Endothelial cell of umbilical vein (primary cell): ENCODE results near the gene CDK10. TPM values are rescaled to one million over a fixed set of nuclear protein-coding genes. Genes with fewer than 3 reads are reported as not detected.

ENCODE experiments used
- BruUV-seq: library from RNA; stranded (reverse); fragments of 400-500 nt; replicated peaks from 2 replicates; lab custom pipeline; 2021; lab: Mats Ljungman, UMichigan
- CTCF ChIA-PET: fragments of 300-600, 350-600 bp; sonication (Branson Sonifier 250); formaldehyde crosslinking; loops from one replicate; lab custom pipeline; 2021; ENCODE audit warnings: antibody characterized with exemption, inconsistent platforms; lab: Charles Lee
- POLR2A ChIA-PET: fragments of 300-600, 350-600 bp; sonication (Branson Sonifier 250); formaldehyde crosslinking; loops from one replicate; lab custom pipeline; 2021; ENCODE audit warnings: antibody characterized with exemption, inconsistent platforms; lab: Charles Lee
- DNase-seq: peaks from one replicate; pipeline ENCODE4 v3.0.0-alpha.2; 2011; ENCODE audit warnings: low read depth, low spot score
- FAIRE-seq: peaks from 2 replicates; lab custom pipeline; 2011; peaks lifted over from hg19 to GRCh38; lab: Jason Lieb, UNC
- H2AFZ ChIP-seq: 2 replicates; pipeline ENCODE4 v1.6.0; 2012; ENCODE audit warnings: low read depth, low read length, control low read depth, inconsistent platforms
- H3K27ac ChIP-seq: 2 replicates; pipeline ENCODE4 v1.5.1; 2011; ENCODE audit warnings: low read depth, mild to moderate bottlenecking, control low read depth, low read length, moderate library complexity; ENCODE audit not compliant: insufficient read depth
- H3K27me3 ChIP-seq, 2 experiments: 2 replicates each; pipeline versions ENCODE4 v1.6.0 to v1.6.1; 2011; ENCODE audit warnings: low read length in 2 of 2, mixed read lengths in 1 of 2; ENCODE audit not compliant: control insufficient read depth in 2 of 2, insufficient read depth in 2 of 2
- H3K36me3 ChIP-seq, 2 experiments: 2 replicates in 1 of 2; 3 replicates in 1 of 2; pipeline ENCODE4 v1.5.1; 2011; ENCODE audit warnings: low read length in 2 of 2, mild to moderate bottlenecking in 1 of 2, moderate library complexity in 1 of 2; ENCODE audit not compliant: control insufficient read depth in 2 of 2, insufficient read depth in 2 of 2; ENCODE audit errors: extremely low read depth in 1 of 2
- H3K4me1 ChIP-seq: 3 replicates; pipeline ENCODE4 v1.5.1; 2011; ENCODE audit warnings: mild to moderate bottlenecking, low read length; ENCODE audit not compliant: control insufficient read depth, insufficient read depth; ENCODE audit errors: extremely low read depth
- H3K4me2 ChIP-seq: 2 replicates; pipeline ENCODE4 v1.6.1; 2011; ENCODE audit warnings: low read length, control low read depth, mixed read lengths; ENCODE audit not compliant: insufficient read depth
- H3K4me3 ChIP-seq, 3 experiments: fragments of 200-600 bp in 1 of 3; sonication (generic), shearing (Covaris generic) in 1 of 3; replicated peaks in 1 of 3; 2 replicates each; pipeline ENCODE4 v1.5.1; 2011 to 2016; ENCODE audit warnings: control low read depth in 3 of 3, low read length in 3 of 3, mild to moderate bottlenecking in 2 of 3, inconsistent platforms in 1 of 3, low read depth in 1 of 3, moderate library complexity in 1 of 3; ENCODE audit not compliant: insufficient read depth in 1 of 3
- H3K79me2 ChIP-seq: 2 replicates; pipeline ENCODE4 v1.6.0; 2012; ENCODE audit warnings: low read length, inconsistent platforms; ENCODE audit not compliant: control insufficient read depth, insufficient read depth
- H3K9ac ChIP-seq: replicated peaks from 2 replicates; pipeline ENCODE3; 2011; ENCODE audit warnings: low read length, control low read depth; ENCODE audit not compliant: insufficient read depth; ENCODE audit errors: extremely low read depth
- H3K9me1 ChIP-seq: replicated peaks from 3 replicates; pipeline ENCODE4 v1.6.0; 2011; ENCODE audit warnings: mild to moderate bottlenecking, low read length; ENCODE audit not compliant: control insufficient read depth, insufficient read depth; ENCODE audit errors: extremely low read depth
- H3K9me3 ChIP-seq: replicated peaks from 2 replicates; pipeline ENCODE4 v1.5.1; 2012; ENCODE audit warnings: low read length, inconsistent platforms; ENCODE audit not compliant: control insufficient read depth, insufficient read depth
- H4K20me1 ChIP-seq: replicated peaks from 2 replicates; pipeline ENCODE3; 2011; ENCODE audit warnings: mild to moderate bottlenecking, low read length; ENCODE audit not compliant: control insufficient read depth, insufficient read depth; ENCODE audit errors: extremely low read depth
- EZH2 ChIP-seq: IDR thresholded peaks from 2 replicates; pipeline ENCODE4 v1.6.1; 2012; ENCODE audit warnings: borderline replicate concordance, low read depth, mild to moderate bottlenecking, moderate library complexity, low read length, inconsistent platforms; ENCODE audit not compliant: severe bottlenecking
- FOS ChIP-seq: IDR thresholded peaks from 2 replicates; pipeline ENCODE4 v1.6.1; 2011; ENCODE audit warnings: mild to moderate bottlenecking, low read length, moderate library complexity, borderline replicate concordance; ENCODE audit not compliant: insufficient read depth
- GATA2 ChIP-seq: IDR thresholded peaks from 2 replicates; pipeline ENCODE4 v1.7.0; 2011; ENCODE audit warnings: low read depth, mild to moderate bottlenecking, moderate library complexity, mixed read lengths, low read length; ENCODE audit not compliant: insufficient read length, insufficient read depth
- JUN ChIP-seq: IDR thresholded peaks from 2 replicates; pipeline ENCODE4 v1.6.1; 2011; ENCODE audit warnings: borderline replicate concordance, low read depth; ENCODE audit not compliant: insufficient read length, insufficient read depth
- MYC ChIP-seq: IDR thresholded peaks from one replicate; pipeline ENCODE4 v1.6.1; 2011; ENCODE audit warnings: mild to moderate bottlenecking, low read depth, low read length
- POLR2A ChIP-seq: IDR thresholded peaks from 2 replicates; pipeline ENCODE4 v1.6.1; 2012; ENCODE audit warnings: low read depth, mild to moderate bottlenecking, control low read depth, low read length
- POLR2AphosphoS5 ChIP-seq: IDR thresholded peaks from 2 replicates; pipeline ENCODE4 v1.6.1; 2012; ENCODE audit warnings: low read depth, mild to moderate bottlenecking, control low read depth, low read length, moderate library complexity; ENCODE audit not compliant: insufficient read depth
- dilution Hi-C: fragments of 300-500 bp; cut with MboI; formaldehyde crosslinking; loops from one replicate; pipeline ENCODE4 v1.15.0; 2019; ENCODE audit warnings: low sequenced_read_pairs; ENCODE audit not compliant: extremely low pct_ligation_motif_present
- intact Hi-C: fragments of 100-400 bp; cut with micrococcal nuclease; formaldehyde crosslinking; loops from one replicate; pipeline ENCODE4 v1.10.0; 2022
- polyA plus RNA-seq, 4 experiments: library from polyadenylated mRNA; depleted of rRNA in 3 of 4; stranded (reverse) in 3 of 4; unstranded in 1 of 4; fragments of >200 nt; gene quantifications; 2 replicates each; pipeline versions ENCODE4 v1.2.1 to v1.2.3, GENCODE V29; 2011 to 2012; ENCODE audit warnings: missing spikeins in 1 of 4
- total RNA-seq: library from RNA; stranded (reverse); gene quantifications from 2 replicates; pipeline ENCODE4 v1.2.3, GENCODE V29; 2021
- TF ChIP-seq, protein P1 (sequence below), 2 donors: IDR thresholded peaks; 1 replicate in 1 of 2; 2 replicates in 1 of 2; pipeline ENCODE4 v1.5.1; 2011; ENCODE audit warnings: low read length in 2 of 2, mild to moderate bottlenecking in 2 of 2, moderate library complexity in 2 of 2, control low read depth in 1 of 2, inconsistent platforms in 1 of 2, low read depth in 1 of 2; ENCODE audit not compliant: insufficient read depth in 1 of 2; ENCODE audit errors: extremely low read depth in 1 of 2
- TF ChIP-seq, protein P2 (sequence below): IDR thresholded peaks from 2 replicates; pipeline ENCODE4 v1.6.1; 2011; ENCODE audit not compliant: insufficient read depth, insufficient read length

CDK10 gene
- total and polyA plus RNA-seq, 2 donors (not counting 3 experiments of a cell fraction or from before 2014, with no cell fraction given), result 74.5 to 99.9 TPM

DNA sequence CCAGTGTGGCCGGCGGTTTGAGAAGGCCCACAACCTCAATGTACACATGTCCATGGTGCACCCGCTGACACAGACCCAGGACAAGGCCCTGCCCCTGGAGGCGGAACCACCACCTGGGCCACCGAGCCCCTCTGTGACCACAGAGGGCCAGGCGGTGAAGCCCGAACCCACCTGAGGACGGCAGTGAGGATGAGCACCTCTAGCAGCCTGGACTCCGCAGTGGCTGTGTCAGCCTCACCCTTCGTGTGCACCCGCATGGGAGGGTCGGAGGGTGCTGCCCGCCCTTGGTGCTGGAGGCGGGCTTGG lies 51.5 kb downstream of the CDK10 start:
- H3K9me1 ChIP-seq, result no peaks in the 10 kb centered on the region
- no peaks in the 10 kb centered on the region for H3K79me2 ChIP-seq
- no peak overlapping the region for H2AFZ ChIP-seq
- POLR2A ChIA-PET, result no interaction called here
- peaks cover 24 to 60% of the 10 kb centered on the region in 2 experiments for H3K36me3 ChIP-seq
- DNase-seq (no peak), FAIRE-seq (no peak)
- intact Hi-C loops, result no loop called here
- H3K9me3 ChIP-seq, result no peaks in the 10 kb centered on the region
- H3K4me1 ChIP-seq, result no peaks in the 10 kb centered on the region
- H3K9ac ChIP-seq, result no peak overlapping the region
- H4K20me1 ChIP-seq, result no peaks in the 10 kb centered on the region
- dilution Hi-C loops, result no loop called here
- no peaks in the 10 kb centered on the region for H3K27me3 ChIP-seq
- H3K27ac ChIP-seq, result no peak overlapping the region
- BruUV-seq, result no TSS peak
- no peak overlapping the region for H3K4me3 ChIP-seq
- H3K4me2 ChIP-seq, result no peak overlapping the region
- TF ChIP-seq MYC, result no peak
- TF ChIP-seq POLR2AphosphoS5, result no peak
- TF ChIP-seq JUN, result no peak
- TF ChIP-seq, protein P1, sequence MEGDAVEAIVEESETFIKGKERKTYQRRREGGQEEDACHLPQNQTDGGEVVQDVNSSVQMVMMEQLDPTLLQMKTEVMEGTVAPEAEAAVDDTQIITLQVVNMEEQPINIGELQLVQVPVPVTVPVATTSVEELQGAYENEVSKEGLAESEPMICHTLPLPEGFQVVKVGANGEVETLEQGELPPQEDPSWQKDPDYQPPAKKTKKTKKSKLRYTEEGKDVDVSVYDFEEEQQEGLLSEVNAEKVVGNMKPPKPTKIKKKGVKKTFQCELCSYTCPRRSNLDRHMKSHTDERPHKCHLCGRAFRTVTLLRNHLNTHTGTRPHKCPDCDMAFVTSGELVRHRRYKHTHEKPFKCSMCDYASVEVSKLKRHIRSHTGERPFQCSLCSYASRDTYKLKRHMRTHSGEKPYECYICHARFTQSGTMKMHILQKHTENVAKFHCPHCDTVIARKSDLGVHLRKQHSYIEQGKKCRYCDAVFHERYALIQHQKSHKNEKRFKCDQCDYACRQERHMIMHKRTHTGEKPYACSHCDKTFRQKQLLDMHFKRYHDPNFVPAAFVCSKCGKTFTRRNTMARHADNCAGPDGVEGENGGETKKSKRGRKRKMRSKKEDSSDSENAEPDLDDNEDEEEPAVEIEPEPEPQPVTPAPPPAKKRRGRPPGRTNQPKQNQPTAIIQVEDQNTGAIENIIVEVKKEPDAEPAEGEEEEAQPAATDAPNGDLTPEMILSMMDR (IDR thresholded peaks at IDR 0.05; ENCODE audit: extremely low read depth in 1 of 2, insufficient read depth in 1 of 2, low read depth in 1 of 2, low read length in 2 of 2), result no peak
- TF ChIP-seq, protein P2, sequence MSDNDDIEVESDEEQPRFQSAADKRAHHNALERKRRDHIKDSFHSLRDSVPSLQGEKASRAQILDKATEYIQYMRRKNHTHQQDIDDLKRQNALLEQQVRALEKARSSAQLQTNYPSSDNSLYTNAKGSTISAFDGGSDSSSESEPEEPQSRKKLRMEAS, result no peak
- no peak for TF ChIP-seq POLR2A
- TF ChIP-seq EZH2, result no peak
- TF ChIP-seq FOS, result no peak
- TF ChIP-seq GATA2, result no peak
- CTCF ChIA-PET, result interaction anchor here (1.1 kb wide), 1 partner anchor 32 kb away, joined by 7 read pairs; no protein-coding TSS in a partner anchor
